DND-41 (cell line): ENCODE data around the gene CTIF.

Source experiments
- EZH2 ChIP-seq: IDR thresholded peaks from 3 replicates; pipeline ENCODE4 v1.6.1; 2012; ENCODE audit warnings: borderline replicate concordance, low read depth, mild to moderate bottlenecking, moderate library complexity, low read length, inconsistent platforms; ENCODE audit not compliant: severe bottlenecking
- TF ChIP-seq, protein P1 (sequence below): IDR thresholded peaks from 2 replicates; pipeline ENCODE4 v1.5.1; 2012; ENCODE audit warnings: borderline replicate concordance, low read length, moderate library complexity, mild to moderate bottlenecking; ENCODE audit not compliant: poor library complexity, severe bottlenecking; ENCODE audit errors: extremely low read depth

DNA sequence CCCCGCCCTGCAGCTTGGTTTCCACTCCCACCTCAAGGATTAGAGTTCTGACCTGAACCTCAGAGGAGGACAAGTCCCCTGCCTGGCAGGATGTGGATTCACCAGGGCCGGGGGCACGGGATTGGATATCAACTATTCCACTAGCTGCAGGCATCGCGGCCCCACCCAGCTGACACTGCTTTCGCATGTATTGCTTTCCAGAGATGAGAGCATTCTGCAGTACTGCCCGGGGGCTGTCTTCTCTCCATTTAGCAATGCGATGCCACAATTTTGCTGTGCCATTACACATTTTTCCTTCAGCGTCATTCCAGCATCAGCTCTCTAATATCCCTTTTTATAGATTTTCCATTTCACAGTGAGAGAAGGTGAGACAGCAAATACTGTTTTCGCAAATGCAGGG is 42.0 kb downstream of the CTIF start:
- TF ChIP-seq, protein P1, sequence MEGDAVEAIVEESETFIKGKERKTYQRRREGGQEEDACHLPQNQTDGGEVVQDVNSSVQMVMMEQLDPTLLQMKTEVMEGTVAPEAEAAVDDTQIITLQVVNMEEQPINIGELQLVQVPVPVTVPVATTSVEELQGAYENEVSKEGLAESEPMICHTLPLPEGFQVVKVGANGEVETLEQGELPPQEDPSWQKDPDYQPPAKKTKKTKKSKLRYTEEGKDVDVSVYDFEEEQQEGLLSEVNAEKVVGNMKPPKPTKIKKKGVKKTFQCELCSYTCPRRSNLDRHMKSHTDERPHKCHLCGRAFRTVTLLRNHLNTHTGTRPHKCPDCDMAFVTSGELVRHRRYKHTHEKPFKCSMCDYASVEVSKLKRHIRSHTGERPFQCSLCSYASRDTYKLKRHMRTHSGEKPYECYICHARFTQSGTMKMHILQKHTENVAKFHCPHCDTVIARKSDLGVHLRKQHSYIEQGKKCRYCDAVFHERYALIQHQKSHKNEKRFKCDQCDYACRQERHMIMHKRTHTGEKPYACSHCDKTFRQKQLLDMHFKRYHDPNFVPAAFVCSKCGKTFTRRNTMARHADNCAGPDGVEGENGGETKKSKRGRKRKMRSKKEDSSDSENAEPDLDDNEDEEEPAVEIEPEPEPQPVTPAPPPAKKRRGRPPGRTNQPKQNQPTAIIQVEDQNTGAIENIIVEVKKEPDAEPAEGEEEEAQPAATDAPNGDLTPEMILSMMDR: no peak
- TF ChIP-seq EZH2: no peak
